GM19438 (cell line): ENCODE data around the gene ADGRD1.

Source experiments
- ATAC-seq: cut with Tn5 transposase; IDR thresholded peaks from one replicate; pipeline ENCODE4 v1.9.1; 2021; ENCODE audit warnings: low read depth; ENCODE audit not compliant: unreplicated experiment

Gene ADGRD1

DNA sequence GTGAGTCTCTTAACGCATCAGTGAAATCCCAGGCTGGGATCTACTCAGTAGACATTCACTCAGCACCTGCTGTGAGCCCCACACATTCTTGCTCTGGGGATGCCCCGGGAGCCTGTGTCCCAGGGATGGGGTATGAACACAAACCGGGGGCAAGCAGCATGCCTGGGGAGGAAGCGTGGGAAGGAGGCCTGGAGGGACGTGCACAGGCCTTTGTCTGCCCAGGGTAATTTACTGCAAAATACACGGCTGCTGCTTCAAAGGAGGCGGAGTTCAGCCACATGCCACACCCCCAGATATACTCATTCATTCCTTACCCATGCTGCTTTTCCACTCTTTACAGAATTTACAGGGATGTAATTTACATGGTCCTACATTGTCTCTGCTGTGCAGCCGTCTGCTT lies 187.8 kb downstream of the ADGRD1 start:
- no peak for ATAC-seq

DNA sequence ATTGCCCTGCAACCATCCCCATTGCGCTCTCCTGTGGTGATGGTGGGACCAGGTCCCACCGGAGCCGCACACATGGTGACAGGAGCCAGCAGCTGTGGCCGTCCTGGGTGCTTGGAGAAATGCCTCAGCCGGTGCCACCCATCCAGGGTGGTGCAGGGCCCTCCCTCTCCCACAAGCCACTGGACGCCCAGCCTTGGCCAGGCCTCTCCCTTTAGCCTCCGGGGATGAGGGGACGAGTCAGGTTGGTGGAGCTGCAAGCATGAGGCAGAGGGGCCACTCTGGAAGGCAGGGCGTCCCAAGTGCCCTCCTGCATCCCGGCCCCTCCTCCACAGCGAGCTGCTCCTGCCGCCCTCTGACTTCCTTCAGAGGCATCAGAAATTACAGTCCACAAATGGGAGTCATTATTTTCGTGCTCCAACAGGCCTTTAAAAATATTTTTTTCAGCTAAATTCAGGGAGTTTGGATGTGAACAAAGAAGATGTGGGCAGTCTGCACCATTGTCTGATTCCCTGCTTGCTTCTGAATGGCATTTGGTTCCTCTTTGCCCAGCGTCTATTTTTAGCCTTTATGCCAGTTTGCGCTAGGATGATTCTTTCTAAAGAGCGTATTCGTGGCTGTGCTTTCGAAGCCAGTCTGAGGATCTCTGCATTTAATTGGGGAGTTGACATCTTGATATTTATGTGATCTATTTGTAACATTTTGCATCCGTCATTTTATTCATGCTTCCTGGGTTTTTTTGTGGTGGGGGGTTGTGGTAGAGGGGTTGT lies 189.4 kb downstream of the ADGRD1 start:
- no peak for ATAC-seq

DNA sequence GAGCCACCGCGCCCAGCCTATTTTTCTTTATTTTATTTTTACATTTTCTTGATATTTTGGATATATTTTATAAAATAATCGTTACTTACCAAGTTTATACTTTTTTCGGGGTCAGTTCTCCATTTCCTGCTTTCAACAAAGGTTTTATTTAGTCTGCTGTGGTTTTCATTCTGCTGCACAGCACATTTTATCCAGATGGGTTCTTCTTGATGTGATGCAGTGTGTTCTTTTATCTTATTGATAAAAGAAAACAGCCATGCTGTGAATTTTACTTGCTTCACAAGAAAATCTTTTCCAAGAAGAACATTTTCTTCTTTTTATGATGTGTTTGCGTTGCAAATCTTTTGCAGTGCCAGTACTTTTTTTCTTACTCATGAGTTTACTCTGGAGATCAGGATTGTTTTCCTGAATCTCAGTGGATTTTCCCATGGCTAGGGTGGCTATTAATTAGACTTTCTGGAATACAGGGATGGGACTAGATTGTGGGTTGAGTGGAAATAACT lies 192.5 kb downstream of the ADGRD1 start:
- ATAC-seq: no peak

DNA sequence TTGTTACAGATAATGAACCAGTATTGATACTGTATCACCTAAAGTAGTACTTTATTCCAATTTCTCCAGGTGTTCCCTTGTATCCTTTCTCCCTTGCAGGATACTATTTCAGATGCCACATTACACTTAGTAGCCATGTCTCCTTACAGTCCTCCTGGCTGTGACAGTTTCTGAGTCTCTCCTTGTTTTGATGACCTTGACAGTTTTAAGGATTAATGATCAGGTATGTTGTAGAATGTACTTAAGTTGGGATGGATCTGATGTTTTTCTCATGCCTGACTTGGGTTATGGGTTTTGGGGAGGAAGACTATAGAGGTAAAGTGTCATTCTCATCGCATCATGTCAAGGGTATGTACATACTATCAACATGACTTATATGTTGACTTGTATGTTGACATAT lies 193.6 kb downstream of the ADGRD1 start:
- ATAC-seq: no peak

DNA sequence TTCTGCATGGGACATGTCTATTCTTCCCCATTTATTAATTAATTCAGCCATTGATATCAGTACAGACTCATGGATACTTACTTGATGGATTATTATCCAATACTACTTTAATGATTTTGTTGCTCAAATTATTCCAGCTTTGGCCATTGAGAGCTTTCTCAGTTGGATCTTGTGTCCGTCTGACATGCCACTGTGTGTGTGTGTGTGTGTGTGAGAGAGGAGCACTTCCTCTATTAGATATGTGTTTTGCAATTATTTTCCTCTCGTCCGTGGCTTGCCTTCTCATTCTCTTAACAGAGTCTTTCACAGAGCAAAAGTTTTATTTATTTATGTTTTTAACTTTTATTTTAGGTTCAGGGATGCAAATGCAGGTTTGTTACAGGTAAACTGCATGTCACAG lies 194.2 kb downstream of the ADGRD1 start:
- no peak for ATAC-seq

DNA sequence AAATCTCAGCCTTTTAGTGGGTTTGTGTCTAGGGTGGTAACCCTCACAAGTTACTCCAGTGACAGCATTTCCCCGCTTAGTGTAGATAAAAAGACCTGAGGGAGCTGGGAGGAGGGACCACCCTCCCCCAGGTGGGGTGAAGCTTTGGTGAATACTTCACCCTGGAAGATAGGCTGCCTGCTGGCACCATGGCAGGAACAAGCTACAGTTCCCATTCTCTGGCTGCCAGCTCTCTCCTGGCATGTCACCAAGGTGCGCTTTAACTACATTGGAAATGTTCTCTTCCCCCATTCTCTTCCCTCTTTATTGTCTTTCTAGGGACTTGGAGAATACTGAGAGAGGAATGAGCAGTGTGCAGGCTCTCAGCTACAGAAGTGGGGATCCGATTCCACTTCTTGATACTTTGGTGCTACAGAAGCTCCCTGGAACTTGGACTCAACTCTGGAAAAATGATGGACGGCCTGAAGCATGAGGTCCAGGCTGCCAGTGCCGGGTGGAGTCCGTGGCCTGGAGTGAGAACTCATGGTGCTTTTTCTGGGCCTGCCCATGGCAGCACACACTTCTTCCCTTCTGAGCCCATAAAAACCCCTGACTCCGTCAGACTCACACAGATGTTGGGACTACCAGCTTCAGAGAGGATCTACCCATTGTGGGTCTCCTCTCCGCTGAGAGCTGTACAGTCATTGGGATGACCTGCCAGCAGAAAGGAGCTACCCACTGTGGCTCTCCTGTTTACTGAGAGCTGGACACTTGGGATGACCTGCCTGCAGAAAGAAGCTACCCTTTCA lies 198.0 kb downstream of the ADGRD1 start:
- ATAC-seq: no peak

DNA sequence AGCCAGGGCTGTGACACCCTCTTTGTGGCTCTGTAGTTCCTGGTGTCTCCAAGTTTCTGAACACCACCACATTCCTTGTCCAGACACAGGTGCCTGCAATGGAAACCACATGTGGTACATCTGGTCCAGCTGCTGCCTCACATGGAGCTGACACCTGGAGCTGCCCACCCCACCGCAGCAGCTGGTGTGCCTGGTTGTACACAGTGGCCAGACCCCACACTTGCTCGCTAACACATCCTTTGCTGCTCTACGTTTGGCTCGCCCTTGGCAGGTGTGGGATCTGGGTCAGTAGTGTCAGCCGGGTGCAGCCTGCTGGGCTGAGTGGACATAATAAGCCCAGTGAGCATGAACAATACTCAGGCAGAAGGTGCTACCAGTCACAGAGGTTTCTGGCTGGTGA lies 198.9 kb downstream of the ADGRD1 start:
- no peak for ATAC-seq

DNA sequence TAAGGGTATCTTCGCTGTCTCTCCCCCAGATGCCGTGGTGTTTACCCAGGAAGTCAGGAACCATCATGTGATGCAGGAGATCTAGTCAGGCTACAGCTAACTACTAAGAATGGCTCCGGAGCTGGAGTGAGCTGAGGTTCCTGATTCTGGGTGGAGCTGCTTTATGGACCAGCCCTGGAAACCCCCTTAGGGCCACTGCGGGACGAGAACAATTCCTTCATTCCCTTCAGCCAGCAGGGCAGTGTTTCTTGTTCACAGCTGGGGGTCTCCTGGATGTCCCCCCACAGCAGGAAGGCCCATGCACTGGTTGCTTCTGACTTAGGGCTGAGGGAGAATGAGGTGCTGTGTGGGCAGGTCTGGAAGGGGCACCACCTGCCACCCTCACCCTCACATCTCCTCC lies 199.3 kb downstream of the ADGRD1 start:
- ATAC-seq: no peak

DNA sequence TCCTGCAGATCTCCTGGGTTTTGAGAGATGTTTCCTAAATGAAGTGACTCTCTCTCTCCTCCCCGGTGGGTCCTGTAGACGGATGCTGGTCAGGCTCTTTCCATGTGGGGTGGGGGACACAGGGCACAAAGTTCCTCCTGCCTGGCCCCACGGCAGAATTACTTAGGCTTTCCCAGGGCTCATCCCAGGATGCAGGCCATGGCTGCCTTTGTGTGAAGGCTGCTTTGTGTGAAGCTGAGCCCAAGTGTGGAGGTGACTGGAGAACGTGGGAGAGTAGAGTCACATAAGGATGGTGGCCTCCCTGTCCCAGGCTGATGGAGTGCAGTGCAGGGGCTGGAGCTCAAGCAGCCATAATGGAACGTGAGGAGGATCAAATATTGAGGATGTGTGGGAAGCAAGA lies 200.2 kb downstream of the ADGRD1 start:
- no peak for ATAC-seq

DNA sequence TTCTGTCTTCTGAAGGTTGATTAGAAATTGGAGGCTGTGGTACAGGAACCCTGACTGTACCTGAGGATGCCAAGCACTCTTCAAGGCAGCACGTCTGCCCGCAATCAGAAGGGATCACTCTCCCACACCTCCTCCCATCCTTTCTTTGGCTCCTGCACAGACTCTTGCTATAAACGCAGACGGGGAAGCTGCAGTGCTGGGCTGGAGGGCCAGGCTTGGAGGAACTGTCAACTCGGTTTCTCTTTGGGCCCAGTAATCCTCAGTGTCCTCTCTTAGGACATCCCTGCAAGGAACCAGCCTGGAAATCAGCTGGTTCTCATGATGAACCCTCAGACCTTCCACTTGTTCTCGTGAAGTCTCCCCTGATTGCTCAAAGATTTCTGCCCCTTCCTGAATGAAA lies 201.4 kb downstream of the ADGRD1 start:
- no peak for ATAC-seq

DNA sequence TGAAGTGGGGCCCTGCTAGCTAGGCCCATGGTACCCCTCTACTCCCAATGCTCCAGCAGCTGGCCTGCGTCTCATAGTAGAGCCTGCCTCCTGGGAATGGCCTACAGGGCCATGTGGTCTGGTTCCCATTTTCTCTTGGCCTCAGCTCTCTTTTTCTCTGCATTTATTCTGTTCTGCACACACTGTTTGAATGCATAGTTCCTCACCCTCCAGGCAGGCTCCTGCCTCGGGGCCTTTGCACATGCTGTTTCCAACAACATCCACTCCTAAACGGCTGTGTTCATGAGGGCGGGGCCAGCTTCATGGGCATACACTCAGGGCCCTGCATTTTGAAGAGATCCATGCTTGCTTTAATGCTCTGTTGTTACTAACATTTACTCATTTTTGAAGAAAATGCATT lies 204.0 kb downstream of the ADGRD1 start:
- no peak for ATAC-seq

DNA sequence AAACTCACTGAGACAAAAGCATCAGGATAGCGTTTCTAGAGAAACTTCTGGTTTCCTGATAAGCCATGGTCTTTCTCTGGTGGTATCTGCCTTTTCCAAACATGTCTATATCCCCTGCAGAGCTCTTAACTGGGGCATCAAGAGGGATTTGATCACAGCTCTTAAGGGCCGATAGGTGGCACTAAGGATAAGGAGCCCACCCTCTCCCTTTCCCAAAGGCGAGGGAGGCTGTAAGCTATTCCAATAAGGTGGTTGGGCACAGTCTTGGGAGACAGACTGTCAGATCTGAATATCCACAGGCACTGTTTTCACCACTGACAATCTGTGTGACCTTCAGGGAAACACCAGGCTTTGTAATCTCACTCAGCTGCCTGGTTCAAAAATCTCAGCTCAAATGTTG lies 206.0 kb downstream of the ADGRD1 start:
- ATAC-seq: no peak

DNA sequence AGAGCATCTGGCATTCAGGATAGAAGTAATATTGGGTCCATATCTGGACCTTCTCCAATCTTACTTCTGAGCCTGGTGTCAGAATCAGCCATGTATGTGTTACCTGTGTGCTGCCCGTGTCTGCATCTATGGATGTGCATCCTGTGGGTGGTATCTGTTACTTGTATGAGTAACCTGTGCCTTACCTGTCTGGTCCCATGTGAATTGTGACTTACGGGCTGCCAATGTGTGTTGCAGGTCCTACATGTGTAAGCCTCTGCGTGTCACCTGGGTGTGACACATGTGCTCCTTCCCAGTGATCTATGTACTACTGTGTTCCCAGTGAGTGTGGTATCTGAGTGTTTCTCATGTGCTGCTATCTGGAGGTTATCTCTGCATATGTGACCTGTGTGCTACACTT lies 208.4 kb downstream of the ADGRD1 start:
- ATAC-seq: no peak

DNA sequence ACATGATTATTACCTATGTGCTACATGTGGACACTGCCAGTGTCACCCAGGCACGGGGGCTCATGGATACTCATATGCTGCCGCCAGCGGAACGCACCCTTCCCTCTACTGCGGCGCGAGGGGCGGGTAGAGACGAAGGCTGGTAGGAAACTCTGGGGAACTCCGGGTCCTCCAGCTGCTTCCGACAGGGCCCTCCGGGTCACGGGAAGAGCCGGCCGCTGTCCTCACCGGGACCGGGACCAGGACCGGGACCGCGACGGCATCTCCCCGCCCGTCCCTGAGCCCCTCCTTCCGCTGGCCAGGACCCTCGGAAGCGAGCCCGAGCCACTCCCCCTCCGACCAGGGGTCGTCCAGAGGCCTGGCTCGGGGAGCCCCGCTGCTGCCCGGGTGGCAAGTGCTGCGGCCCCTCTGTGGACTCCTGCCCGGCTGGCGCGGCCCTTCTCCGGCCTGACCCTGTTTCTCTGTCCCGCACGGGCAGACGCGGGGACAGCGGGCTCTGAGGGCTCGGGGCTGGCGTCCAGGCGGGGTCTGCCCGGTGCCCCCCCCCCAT lies 209.6 kb downstream of the ADGRD1 start:
- no peak for ATAC-seq

DNA sequence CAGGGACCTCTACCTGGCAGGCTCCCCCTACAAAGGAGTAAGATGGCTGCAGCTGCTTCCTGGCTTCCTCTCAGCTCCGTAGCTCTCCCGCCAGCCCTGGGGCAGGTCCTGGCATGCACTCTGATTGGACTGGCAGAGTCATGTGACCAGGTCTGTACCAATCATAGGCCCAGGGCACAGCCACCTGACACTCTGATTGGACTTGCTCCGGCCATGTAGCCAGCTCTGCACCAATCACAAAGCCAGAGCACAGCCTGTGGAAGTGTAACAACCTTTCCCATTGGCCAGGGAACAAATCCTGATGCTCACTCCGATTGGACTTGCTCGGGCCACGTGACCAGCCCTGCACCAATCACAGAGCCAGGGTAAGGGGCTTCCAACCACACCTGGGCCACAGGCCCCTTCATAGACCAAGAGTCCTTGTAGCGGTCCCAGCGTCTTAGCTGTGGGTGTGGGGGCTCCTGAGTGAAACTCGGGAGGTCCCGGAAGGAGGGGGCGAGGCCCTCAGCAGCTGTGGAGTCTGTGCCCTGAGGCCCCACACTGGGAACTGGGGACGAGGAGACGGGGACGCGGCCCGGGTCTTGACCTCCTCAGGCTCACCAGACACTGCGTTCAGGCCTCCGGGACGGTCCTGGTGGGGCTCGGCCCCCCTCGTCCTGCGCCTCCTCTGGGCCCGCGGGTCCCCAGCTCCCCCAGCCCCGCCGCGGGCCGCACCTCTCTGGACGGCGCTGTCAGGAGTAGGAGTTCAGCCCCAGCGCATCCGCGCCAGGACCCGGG lies 210.6 kb downstream of the ADGRD1 start:
- ATAC-seq: no peak

DNA sequence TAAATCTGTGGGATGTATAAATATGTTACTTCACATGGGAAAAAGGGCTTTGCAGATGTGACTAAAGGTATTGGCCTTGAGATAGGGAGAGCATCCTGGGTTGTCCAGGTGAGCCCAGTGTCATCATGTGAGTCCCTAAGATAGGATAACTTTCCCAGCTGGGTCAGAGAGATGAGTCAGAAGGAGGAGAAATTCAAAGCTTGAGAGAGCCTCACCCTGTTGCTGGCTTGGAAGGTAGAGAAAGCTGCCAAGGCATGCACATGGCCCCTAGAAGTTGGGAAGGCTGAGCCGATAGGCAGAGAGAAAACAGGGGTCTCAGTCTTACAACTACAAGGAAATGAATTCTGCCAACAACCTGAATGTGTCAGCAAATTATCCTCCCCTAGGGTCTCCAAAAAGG lies 213.0 kb downstream of the ADGRD1 start:
- ATAC-seq: no peak

DNA sequence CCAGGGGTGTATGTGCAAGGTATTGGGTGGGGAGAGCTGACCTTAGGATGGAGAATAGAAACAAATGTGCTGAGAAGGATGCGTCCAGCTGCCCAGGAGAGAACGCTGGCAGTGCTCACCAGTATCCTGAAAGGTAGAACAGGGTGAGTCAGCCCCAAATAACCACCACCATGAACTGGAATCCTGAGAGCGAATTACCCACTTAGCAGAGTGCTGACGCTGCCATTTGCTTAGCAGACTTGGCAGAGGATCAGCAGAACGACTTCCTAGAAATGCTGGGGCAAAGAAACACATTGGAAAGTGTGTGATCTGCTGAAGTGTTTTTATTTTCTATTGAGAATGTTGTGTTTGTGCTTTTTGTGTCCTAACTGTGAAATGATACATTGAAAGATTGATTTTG lies 213.6 kb downstream of the ADGRD1 start:
- no peak for ATAC-seq

DNA sequence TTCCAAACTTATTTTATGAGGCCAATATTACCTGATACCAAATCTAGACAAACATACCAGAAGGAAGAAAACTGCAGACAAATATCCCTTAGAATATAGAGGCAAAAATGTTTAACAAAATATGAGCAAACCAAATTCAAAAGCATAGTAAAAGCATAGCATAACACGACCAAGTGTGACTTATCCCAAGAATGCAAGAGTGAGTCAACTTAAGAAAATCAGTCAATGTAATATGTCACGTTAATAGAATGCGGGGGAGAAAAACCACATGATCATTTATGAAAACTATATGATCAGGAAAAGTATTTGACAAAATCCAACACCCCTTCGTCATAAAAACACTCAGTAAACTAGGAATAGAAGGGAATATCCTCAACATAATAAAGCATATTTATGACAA lies 217.3 kb downstream of the ADGRD1 start:
- ATAC-seq: no peak

DNA sequence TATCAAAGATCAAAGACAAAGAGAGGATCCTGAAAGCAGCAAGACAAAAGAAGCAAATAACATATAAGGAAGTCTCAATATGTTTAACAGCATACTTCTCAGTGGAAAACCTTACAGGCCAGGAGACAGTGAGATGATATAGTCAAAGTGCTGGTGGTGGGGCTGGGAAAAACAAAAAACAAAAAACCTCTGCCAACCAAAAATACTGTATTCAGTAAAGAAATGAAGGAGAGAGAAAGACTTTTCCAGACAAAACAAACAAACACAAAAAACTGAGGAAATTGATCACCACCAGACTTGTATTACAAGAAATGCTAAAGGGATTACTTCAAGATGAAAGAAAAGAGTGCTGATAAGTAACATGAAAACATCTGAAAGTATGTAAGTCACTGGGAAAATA lies 221.2 kb downstream of the ADGRD1 start:
- ATAC-seq: no peak

DNA sequence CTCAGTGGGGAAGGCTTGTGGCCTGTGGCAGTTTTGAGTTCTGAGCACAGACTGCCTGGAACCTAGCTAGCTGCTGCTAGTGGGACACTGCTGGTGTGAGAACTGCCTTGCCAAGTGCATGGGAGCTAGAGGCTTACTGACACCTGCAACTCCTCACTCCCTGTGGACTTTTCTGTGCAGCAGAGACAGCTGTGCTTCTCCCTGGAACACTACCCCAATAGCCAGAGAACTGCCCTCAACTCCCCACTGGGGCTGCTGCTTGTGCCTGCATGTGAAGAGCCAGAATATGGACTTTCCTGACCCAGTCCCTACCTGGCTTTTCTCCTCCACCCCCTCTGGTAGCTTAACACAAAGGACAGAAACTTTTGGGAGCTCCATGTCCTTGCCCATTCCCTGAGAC lies 222.6 kb downstream of the ADGRD1 start:
- no peak for ATAC-seq

DNA sequence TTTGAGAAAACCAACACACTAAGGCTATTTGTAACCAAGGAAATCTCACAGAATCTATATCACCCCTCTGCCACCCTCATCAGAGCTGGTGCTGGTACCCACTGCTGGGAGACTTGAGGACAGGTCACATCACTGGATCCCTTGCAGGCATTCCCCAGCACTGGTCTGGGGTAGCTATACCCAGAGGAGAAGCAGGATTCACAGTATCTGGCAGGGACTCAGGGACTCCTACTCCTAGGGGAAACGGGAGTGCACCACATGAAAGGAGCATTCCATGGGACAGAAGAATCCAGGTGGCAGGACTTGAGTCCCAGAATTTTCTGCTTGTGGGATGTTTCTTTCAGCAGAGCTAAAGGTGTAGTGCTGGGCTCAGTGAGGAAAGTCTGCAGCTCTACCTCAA lies 223.2 kb downstream of the ADGRD1 start:
- ATAC-seq: no peak
